GM19467 (cell line): ENCODE results near the gene DHRSX.
"Not testable (repeated sequence)": the region's sequence is repeated elsewhere in the genome, so short reads cannot be mapped to it uniquely, and the experiment has no call there.

Experiments
- ATAC-seq: cut with Tn5 transposase; IDR thresholded peaks from one replicate; pipeline ENCODE4 v1.9.1; 2021; ENCODE audit warnings: mild to moderate bottlenecking, moderate library complexity; ENCODE audit not compliant: unreplicated experiment

The DHRSX gene

DNA sequence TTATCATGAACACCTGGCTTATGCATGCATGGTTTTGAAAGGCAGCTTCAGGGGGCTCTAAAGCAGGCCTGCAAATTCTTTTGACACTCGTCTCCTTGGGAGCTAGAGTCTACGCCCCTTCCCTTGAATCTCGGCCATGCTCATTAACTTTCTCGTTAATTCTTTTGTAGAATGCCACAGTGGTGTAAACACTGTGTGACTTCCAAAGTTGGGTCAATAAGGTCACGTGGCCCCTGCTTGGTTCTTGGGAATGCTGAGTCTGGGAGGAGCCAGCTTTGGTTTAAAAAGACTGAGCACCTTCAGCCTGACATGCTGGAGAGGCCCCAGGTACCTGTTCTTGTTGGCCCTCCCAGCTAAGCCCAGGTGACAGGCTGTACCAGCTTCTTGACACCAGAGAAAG, 228.4 kb downstream of the DHRSX start:
- no peak for ATAC-seq

DNA sequence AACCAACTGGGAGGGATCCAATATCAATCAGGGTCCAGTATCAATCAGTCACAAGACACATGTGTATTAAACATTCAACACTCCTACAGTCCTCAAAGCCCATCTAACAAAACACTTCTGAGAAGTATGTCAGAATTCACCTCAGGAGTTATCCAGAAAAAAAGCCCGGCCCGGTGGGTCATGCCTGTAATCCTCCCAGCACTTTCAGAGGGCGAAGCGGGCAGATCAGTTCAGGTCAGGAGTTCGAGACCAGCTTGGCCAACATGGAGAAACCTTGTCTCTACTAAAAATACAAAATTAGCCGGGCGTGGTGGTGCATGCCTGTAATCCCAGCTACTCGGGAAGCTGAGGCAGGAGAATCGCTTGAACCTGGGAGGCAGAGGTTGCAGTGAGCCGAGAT, 229.2 kb downstream of the DHRSX start:
- ATAC-seq: not testable (repeated sequence)

DNA sequence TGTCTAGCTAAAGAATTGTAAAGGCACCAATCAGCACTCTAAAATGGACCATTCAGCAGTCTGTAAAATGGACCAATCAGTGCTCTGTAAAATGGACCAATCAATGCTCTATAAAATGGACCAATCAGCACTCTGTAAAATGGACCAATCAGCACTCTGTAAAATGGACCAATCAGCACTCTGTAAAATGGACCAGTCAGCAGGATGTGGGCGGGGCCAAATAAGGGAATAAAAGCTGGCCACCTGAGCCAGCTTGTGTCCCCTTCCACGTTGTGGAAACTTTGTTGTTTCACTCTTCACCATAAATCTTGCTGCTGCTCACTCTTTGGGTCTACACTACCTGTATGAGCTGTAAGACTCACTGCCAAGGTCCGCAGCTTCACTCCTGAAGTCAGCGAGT, 230.0 kb downstream of the DHRSX start:
- not testable (repeated sequence) for ATAC-seq

DNA sequence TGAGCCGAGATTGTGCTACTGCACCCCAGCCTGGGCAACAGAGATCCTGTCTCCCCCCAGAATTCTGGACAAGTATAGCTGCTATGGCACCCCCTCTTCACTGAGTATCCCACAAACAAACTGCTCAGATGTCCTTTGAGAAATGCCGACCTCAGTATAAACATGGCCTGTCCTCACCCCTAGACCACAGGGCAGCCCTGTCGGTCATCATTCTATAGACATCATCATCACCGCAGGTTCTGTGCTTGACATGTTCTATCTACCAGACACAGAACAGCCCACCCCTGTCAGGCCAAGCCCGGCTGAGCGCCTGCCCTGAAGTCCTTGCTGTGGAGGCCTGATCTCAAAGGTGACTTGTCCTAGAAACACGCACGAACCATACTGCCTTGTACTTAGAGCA, 232.9 kb downstream of the DHRSX start:
- no peak for ATAC-seq

DNA sequence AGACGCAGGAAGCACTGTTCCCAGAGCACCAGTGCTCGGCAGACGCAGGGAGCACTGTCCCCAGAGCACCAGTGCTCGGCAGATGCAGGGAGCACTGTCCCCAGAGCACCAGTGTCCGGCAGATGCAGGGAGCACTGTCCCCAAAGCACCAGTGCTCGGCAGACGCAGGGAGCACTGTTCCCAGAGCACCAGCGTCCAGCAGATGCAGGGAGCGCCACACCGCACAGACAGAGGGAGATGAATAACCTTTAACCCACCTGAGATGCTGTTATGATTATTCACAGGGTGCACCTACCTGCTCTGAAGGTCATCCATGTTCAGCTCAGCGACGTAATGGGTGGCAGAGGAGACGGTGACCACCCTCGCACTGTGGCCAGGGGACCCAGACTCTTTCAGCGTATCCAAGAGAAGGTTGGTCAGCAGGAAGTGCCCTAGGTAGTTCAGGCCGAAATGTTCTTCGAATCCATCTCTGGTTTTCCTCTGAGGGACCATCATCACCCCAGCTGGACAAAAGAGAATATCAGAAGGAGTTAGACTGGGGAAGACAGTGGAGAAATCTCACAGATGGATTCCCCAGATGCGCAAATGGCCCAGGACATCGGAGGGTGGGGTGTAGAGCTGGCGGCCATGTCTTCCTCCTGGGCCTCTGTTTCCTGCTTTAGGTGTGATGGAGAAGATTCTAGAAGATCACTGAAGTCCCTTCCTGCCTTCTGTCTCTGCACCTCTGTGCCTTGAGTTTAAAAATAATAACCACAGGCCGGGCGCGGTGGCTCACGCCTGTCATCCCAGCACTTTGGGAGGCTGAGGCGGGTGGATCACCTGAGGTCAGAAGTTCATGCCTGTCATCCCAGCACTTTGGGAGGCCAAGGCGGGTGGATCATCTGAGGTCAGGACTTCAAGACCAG, 234.1 kb downstream of the DHRSX start:
- no peak for ATAC-seq

DNA sequence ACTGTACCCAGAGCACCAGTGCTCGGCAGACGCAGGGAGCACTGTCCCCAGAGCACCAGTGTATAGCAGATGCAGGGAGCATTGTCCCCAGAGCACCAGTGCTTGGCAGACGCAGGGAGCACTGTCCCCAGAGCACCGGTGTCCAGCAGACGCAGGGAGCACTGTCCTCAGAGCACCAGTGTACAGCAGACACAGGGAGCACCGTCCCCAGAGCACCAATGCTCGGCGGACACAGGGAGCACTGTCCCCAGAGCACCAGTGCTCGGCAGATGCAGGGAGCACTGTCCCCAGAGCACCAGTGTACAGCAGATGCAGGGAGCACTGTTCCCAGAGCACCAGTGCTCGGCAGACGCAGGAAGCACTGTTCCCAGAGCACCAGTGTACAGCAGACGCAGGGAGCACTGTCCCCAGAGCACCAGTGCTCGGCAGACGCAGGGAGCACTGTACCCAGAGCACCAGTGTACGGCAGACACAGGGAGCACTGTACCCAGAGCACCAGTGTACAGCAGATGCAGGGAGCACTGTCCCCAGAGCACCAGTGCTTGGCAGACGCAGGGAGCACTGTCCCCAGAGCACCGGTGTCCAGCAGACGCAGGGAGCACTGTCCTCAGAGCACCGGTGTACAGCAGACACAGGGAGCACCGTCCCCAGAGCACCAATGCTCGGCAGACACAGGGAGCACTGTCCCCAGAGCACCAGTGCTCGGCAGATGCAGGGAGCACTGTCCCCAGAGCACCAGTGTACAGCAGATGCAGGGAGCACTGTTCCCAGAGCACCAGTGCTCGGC, 234.9 kb downstream of the DHRSX start:
- ATAC-seq: not testable (repeated sequence)

DNA sequence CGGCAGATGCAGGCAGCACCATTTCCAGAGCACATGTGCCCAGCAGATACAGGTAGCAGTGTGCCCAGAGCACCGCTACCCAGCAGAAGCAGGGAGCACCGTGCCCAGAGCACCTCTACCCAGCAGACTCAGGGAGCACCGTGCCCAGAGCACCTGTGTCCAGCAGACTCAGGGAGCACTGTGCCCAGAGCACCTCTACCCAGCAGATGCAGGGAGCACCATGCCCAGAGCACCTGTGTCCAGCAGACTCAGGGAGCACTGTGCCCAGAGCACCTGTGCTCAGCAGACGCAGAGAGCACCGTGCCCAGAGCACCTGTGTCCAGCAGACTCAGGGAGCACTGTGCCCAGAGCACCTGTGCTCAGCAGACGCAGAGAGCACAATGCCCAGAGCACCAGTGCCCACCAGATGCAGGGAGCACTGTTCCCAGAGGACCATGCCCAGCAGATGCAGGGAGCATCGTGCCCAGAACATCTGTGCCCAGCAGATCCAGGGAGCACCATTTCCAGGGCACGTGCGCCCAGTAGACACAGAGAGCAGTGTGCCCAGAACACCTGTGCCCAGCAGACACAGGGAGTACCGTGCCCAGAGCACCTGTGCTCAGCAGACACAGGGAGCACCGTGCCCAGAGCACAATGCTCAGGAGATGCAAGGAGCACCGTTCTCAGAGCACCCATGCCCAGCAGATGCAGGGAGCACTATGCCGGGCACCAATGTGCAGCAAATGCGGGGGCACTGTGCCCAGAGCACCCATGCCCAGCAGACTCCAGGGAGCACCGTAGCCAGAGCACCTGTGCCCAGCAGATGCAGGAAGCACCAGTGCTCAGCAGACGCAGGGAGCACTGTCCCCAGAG, 236.4 kb downstream of the DHRSX start:
- ATAC-seq: no peak

DNA sequence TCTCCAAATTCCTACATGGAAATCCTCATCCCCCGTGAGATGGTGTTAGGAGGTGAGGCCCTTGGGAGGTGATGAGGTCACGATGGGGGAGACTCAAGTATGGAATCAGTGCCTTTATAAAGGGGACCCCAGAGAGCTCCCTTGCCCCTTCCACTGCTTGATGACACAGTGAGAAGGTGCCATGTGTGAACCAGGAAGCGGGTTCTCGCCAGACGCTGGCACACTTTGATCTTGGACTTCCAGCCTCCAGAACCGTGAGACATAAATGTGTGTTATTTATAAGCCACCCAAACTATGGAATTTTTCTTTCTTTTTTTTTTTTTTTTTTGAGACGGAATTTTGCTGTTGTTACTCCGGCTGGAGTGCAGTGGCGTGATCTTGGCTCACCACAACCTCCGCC, 237.6 kb downstream of the DHRSX start:
- ATAC-seq: no peak

DNA sequence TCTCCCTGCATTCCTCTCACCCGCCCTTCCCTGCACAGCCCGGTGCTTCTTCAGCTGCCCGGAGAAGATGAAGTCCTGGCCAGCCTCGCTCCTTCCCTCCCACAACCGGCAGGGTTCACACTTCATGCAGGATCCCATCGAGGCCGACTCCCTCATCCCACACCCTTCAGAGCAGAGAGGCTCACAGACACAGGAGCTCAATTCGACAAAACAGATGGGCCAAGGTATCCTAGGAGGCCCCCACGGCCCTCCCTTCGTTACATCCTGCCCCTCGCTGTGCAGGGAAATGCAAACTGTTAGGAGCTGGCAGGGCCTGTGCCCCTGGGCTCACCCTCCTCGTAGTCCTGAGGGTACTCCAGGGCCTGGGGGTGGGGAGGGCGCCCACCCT, 238.1 kb downstream of the DHRSX start:
- no peak for ATAC-seq

DNA sequence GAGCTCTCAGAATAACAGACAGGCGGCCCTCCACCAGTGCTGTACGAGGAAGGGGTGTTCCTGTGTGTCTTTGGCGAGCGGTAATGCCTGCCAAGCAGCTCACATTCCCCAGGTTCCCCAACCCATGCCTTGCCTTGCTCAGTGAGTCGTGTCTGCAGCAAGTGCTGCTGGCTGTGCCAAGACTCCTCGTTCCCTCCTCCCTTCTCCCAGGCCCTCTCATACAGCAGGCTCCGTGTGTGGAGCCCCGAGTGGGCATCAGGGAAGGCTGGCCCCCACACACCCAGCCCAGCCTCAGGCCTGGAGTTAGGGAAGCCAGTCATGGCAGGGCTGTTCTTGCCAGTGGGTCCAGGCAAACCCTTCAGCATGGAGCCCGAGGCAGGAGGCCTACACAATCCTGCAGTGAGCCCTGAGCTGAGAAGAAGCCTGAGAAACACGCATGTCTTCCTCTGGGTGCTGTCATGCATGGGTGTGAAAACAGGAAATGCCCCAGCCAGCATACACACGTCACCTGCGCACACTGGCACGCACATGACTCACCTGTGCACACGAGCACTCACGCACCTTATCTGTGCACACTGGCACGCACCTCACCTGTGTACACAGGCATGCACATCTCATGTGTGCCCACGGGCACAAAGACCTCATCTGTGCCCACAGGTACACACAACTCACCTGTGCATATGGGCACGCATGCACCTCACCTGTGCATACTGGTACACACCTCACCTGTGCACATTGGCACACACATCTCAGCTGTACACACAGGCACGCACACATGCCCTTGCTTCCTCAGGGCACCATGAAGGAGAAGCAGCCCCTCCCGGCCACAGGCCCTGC, 238.7 kb downstream of the DHRSX start:
- ATAC-seq: no peak

DNA sequence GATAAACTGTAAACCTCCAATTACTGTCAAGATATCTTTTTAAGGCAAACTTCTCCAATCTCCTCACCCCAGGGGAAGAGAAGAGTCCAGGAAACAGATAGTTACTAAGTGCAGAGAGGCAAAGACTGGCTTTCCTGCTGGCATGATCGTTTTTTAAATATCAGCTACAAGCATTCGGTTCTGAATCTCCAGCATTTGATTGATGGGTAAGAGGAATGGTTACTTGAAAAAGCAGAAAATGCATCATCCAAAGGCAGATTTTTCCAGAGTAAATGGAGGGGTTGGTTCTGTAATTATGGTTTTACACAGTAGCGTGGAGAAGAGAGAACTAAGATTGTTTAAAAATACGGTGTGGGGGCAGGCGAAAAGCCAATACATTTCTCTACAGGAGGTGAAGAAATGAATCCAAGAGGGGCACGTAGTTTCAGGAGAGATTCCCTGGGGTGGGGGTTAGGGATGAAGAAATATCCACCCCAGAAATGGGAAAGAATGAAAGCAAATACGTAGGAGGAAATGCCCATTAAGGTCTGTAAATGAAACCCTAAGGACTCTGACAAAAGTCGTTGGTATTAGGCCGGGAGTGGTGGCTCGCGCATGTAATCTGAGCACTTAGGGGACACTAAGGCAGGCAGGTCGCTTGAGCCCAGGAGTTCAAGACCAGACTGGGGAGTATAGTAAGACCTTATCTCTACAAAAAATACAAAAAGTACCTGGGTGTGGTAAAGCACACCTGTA, 248.3 kb downstream of the DHRSX start:
- no peak for ATAC-seq

DNA sequence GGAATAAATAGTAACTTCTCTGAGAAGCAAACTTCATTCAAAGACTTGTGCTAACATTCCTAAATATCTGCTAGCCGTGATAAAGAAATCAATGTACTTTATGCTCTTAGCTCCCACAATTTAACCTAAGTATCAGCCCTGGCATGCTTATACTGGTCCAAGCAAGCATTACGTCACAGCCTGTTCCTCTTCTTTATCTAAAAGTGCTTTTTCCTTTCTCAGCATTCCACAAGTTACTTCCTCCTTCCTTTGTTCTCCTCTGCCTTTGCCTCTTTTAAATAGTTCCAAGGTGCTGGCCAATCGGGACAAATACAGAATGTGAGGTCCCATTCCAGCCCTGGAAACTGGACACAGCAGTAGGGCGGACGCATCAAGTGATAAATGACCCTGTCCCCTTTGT, 249.6 kb downstream of the DHRSX start:
- ATAC-seq: no peak

DNA sequence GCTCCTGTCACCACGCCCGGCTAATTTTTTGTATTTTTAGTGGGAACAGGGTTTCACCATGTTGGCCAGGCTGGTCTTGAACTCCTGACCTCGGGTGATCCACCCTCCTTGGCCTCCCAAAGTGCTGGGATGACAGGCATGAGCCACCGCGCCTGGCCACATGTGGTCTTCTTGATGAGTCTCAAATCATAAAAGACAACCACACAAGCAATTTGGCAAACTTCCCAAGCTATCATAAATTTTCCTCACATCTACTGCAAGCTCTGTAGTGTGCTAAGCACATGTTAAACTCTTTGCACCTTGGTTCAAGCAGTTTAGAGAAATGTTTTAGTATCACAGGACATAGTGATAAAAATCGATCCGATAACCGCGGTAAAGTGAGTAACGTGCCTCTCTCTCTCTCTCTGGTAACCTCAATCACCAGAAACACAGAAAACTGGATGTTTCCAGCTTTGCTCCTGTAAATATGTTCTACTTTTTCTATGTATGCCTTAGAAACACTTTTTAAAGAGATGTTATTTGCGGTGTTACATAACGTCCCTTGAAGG, 256.8 kb downstream of the DHRSX start:
- no peak for ATAC-seq

DNA sequence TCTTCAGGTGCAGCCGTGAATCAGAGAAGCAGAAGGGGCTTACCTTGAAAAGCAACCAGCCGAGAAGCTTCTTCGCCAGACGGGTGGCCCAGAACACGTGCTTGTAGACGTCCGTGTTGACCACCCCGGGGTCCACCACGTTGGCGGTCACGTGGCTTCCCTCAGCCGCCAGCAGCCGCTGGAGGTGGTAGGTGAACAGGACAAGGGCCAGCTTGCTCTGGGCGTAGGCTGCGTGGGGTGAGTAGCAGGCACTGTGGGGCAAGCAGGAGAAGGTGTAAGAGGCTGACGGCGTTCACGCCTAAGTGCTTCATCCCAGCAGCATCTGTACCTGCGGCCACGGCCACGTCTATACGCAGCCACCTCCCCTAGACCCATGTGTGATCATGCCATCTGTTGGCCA, 257.8 kb downstream of the DHRSX start:
- ATAC-seq: no peak

DNA sequence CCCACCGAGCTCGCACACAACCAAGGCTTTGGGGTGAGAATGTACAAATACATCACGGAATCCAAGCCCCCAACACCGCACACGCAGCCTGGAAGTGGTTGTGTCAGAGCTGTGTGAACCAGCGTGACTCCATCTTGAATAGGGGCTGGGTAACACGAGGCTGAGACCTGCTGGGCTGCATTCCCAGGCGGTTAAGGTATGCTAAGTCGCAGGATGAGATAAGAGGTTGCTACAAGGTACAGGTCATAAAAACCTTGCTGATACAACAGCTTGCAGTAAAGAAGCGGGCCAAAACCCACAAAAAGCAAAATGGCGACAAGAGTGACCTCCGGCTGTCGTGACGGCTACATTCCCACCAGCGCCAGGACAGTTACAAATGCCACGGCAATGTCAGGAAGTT, 258.4 kb downstream of the DHRSX start:
- no peak for ATAC-seq

DNA sequence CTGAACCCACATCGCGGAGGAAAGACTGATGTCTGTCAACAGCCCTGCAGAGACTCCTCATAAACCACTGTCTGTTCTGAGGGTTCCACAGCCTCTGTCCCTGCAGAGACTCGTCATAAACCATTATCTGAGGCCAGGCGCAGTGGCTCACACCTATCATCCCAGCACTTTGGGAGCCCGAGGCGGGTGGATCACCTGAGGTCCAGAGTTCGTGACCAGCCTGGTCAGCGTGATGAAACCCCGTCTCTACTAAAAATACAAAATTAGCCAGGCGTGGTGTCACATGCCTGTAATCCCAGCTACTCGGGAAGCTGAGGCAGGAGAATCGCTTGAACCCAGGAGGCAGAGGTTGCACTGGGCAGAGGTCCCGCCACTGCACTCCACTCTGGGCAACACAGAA, 259.3 kb downstream of the DHRSX start:
- not testable (repeated sequence) for ATAC-seq

DNA sequence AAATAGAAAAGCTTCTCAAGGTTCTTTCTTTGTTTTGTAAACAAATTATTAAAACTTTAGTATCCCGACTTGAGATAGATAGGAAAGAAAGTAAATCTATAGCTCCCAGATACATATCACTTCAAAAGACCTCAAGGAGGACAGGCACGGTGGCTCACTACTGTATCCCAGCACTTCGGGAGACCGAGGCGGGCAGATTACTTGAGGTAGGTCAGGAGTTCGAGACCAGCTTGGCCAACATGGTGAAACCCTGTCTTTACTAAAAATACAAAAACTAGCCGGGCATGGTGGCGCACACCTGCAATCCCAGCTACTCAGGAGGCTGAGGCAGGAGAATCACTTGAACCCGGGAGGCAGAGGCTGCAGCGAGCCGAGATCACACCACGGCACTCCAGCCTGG, 260.0 kb downstream of the DHRSX start:
- ATAC-seq: not testable (repeated sequence)

DNA sequence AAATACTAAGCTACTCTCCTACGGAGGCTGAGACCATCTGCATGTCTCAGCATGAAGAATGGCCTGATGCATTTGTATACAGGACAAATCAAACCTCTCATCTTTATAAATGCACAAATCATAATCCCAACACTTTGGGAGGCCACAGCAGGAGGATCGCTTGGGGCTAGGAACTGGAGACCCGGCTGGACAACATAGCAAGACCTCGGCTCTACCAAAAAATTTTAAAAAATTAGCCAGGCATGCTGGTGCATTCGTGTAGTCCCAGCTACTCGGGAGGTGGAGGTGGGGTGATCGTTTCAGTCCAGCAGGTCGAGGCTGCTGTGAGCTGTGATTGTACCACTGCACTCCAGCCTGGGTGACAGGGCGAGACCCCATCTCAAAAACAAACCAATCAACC, 262.8 kb downstream of the DHRSX start:
- no peak for ATAC-seq

DNA sequence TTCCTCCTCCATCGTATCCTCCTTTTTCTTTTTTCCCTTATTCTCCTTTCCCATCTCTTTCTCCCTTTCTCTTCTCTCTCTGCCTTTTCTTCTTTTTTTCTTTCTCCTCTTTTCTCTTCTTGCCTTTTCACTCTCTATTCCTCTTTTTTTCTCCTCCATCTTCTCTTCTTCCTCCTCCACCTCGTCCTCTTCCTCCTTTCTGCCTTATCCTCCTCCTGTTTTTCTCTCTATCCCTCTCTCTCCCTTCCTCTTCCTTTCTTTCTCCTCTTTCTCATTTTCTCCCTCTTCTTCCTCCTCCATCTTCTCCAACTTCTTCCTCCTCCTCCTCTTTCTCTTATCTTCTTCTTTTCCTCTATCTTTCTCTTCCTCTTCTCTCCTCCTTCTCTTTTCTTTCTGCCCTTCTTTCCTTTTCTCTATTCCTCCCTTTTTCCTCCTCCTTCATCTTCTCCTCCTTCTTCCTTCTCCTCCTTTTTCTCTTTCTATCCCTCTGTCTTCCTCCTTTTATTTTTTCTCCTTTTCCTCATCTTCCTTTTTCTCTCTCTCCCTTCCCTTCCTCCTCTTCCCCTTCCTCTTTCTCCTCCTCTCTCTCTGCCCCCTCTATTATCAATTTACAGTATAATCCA, 269.1 kb downstream of the DHRSX start:
- no peak for ATAC-seq
